Measurements from ENCODE around the gene CORO2A.
A peak's percentile ranks its signal among the peaks of the same experiment; 100 is the strongest.

The CORO2A gene

GRCh38 chr9:98192503-98193335, at the start of gene CORO2A:
CORO2A (minus strand) TSS chr9:98192637; CDS start chr9:98157660, 34,977 bp downstream.
- peak; percentile 5 for DNase-seq (ENCODE audit: low read depth)

GRCh38 chr9:98241357-98242300, 49.2 kb upstream of the CORO2A start:
- DNase-seq (ENCODE audit: low read depth), result no peak

- no peak for DNase-seq (ENCODE audit: low read depth)
These were observed 48.0 kb upstream of the CORO2A start for GRCh38 chr9:98240475-98240874.

GRCh38 chr9:98236901-98237487, 44.6 kb upstream of the CORO2A start:
- no peak for DNase-seq (ENCODE audit: low read depth)

GRCh38 chr9:98235126-98235525, 42.7 kb upstream of the CORO2A start:
- DNase-seq (ENCODE audit: low read depth), result no peak

- no peak for DNase-seq (ENCODE audit: low read depth)
These were observed 41.9 kb upstream of the CORO2A start for GRCh38 chr9:98234245-98234825.

GRCh38 chr9:98232926-98233325, 40.5 kb upstream of the CORO2A start:
- DNase-seq (ENCODE audit: low read depth), result no peak

GRCh38 chr9:98231770-98232478, 39.5 kb upstream of the CORO2A start:
- peak; percentile 72 for DNase-seq (ENCODE audit: low read depth)

- no peak for DNase-seq (ENCODE audit: low read depth)
These were observed 38.4 kb upstream of the CORO2A start for GRCh38 chr9:98230789-98231188.

GRCh38 chr9:98230304-98230703, 37.9 kb upstream of the CORO2A start:
- DNase-seq (ENCODE audit: low read depth), result no peak

GRCh38 chr9:98229620-98230019, 37.2 kb upstream of the CORO2A start:
- no peak for DNase-seq (ENCODE audit: low read depth)

- no peak for DNase-seq (ENCODE audit: low read depth)
These were observed 36.6 kb upstream of the CORO2A start for GRCh38 chr9:98229090-98229395.

GRCh38 chr9:98228392-98229089, 36.1 kb upstream of the CORO2A start:
- no peak for DNase-seq (ENCODE audit: low read depth)

- DNase-seq (ENCODE audit: low read depth), result no peak
These were observed 35.4 kb upstream of the CORO2A start for GRCh38 chr9:98227883-98228282.

GRCh38 chr9:98226957-98227356, 34.5 kb upstream of the CORO2A start:
- no peak for DNase-seq (ENCODE audit: low read depth)

GRCh38 chr9:98226516-98226915, 34.1 kb upstream of the CORO2A start:
- no peak for DNase-seq (ENCODE audit: low read depth)

GRCh38 chr9:98225015-98225442, 32.6 kb upstream of the CORO2A start:
- no peak for DNase-seq (ENCODE audit: low read depth)

- peak; percentile 87 for DNase-seq (ENCODE audit: low read depth)
These were observed 30.7 kb upstream of the CORO2A start for GRCh38 chr9:98222885-98223691.

- DNase-seq (ENCODE audit: low read depth), result no peak
These were observed 28.5 kb upstream of the CORO2A start for GRCh38 chr9:98220911-98221310.

- no peak for DNase-seq (ENCODE audit: low read depth)
These were observed 27.4 kb upstream of the CORO2A start for GRCh38 chr9:98219794-98220370.
